GM10266 (cell line): Measurements from ENCODE around the gene PCSK6.
A peak's percentile ranks its signal among the peaks of the same experiment; 100 is the strongest.

Experiments used
- DNase-seq: peaks from one replicate; pipeline ENCODE4 v3.0.0; 2012; ENCODE audit errors: extremely low spot score
- TF ChIP-seq, protein P1 (sequence below): IDR thresholded peaks from 2 replicates; pipeline ENCODE4 v1.5.1; 2012; ENCODE audit warnings: mild to moderate bottlenecking, low read depth; ENCODE audit not compliant: control insufficient read depth, insufficient read depth; ENCODE audit errors: missing control alignments

PCSK6 gene

DNA sequence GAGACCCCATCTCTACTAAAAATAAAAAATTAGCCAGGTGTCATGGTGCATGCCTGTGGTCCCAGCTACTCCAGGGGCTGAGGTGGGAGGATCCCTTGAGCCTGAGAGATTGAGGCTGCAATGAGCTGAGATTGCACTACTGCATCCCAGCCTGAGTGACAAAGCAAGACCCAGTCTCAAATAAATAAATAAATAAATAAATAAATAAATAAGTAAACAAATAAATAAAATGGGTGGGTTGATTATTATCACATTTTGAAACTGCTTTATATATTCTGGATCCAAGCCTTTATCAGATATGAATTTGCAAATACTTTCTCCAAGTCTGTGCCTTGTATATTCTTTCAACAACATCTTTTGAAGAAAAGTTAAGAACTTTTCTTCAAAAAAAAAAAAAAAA, 22.2 kb upstream of the PCSK6 start:
- DNase-seq: no peak
- TF ChIP-seq, protein P1, sequence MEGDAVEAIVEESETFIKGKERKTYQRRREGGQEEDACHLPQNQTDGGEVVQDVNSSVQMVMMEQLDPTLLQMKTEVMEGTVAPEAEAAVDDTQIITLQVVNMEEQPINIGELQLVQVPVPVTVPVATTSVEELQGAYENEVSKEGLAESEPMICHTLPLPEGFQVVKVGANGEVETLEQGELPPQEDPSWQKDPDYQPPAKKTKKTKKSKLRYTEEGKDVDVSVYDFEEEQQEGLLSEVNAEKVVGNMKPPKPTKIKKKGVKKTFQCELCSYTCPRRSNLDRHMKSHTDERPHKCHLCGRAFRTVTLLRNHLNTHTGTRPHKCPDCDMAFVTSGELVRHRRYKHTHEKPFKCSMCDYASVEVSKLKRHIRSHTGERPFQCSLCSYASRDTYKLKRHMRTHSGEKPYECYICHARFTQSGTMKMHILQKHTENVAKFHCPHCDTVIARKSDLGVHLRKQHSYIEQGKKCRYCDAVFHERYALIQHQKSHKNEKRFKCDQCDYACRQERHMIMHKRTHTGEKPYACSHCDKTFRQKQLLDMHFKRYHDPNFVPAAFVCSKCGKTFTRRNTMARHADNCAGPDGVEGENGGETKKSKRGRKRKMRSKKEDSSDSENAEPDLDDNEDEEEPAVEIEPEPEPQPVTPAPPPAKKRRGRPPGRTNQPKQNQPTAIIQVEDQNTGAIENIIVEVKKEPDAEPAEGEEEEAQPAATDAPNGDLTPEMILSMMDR: no peak

DNA sequence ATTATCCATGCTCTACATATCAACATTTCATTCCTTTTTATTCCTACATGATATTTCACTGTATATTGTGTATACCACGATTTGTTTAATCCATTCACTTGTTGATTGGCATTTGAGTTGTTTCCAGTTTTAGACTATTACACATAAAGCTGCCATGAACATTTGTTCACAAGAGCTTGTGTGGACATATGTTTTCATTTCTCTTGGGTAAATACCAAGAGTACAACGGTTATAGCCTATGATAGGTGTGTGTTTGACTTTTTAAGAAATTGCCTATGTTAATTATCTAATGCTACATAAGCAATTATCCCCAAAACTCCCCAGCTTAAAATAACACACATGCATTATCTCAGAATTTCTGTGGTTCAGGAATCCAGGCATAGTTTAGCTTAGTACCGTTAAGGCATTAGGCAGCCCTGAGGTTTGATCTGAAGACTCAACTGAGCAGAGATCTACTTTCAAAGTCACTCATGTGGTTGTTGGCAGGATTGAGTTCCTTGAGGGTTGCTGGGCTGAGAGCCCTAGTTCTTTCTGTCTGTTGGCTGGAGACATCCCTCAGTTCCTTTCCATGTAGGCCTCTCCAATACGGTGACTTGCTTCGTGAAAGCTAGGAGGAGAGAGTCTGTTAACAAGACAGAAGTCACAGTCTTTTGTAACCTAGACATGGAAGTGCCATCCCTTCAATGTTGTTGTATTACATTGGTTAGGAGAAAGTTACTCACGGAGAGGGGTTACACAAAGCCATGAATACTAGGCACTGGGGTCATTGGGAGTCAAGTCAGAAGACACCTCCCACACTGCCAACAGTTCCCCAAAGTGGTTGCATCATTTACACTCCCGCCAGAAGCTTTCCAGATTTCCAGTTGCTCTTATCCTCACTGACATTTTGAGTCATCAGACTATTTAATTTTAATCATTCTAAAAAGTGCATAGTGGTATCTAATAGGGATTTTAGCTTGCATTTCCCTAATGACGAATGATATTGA, 21.0 kb upstream of the PCSK6 start:
- TF ChIP-seq, protein P1: no peak
- no peak for DNase-seq

DNA sequence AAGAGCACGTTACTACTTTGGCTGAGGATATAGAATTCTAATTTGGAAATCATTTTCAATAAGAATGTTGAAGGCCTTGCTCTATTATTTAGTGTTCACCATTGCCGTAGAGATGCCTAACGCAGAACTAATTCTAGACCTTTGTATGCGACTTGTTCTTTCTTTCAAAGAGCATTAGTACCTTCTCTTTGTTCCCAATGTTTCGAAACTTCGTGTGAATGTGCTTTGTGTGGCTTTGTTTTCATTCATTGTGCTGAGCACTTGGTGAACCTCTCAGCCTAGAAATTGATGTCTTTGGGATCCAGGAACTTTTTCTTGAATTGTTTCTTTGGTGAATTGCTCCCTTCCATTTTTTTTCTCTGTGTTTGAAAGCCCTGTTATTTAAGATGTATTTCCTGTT, 19.8 kb upstream of the PCSK6 start:
- DNase-seq: no peak
- TF ChIP-seq, protein P1: no peak

DNA sequence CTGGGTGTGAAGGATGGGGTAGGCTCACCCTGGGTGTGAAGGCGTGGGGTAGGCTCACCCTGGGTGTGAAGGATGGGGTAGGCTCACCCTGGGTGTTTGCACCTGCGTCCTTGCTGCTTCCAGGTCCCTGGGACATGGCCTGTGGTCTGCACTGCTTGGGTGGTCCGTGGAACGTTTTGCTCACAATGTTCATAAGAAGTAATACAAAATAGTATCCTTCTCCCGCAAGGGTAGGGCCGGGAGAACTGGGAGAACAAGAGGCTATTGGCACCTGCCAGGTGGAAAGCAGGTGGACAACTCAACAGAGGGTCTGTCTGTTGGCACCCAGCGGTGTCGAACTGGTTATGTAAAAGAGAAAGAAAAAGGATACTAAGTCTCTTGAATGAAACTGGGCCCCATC, 17.0 kb upstream of the PCSK6 start:
- TF ChIP-seq, protein P1: no peak
- DNase-seq: no peak

DNA sequence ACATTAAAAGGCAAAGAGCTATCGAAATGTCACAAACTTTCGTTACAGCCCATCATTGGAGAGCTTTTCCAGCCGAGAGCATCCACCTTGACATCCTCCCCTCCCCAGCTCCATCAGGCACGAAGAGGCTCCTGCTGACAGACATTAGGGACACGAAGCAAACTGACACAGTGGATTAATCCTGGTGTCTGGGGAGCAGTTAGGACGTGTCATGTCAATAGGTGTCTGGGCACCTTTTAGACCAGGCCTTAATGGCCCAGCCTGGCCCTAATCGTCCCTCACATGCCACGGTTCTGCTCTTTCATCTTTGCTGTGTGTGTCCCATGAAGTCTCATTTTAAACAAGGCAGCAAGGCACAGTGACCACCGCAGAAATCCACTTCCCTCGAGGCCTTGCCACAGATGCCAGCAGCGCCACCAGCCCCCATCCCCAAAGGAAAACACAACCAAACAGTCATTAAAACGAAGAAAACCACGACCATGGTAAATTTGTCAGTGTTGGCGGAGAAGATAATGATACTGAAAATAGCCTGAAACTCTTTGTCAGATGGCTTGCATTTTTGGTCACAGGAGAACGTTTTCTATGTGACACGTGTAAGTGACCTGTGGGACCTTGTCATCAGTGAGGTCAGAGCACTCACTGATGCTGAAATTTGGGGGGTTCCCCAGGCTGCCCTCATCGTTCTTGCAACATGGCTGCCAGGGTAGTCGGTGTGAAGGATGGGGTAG, 16.3 kb upstream of the PCSK6 start:
- TF ChIP-seq, protein P1: no peak
- peak; percentile 2 for DNase-seq

DNA sequence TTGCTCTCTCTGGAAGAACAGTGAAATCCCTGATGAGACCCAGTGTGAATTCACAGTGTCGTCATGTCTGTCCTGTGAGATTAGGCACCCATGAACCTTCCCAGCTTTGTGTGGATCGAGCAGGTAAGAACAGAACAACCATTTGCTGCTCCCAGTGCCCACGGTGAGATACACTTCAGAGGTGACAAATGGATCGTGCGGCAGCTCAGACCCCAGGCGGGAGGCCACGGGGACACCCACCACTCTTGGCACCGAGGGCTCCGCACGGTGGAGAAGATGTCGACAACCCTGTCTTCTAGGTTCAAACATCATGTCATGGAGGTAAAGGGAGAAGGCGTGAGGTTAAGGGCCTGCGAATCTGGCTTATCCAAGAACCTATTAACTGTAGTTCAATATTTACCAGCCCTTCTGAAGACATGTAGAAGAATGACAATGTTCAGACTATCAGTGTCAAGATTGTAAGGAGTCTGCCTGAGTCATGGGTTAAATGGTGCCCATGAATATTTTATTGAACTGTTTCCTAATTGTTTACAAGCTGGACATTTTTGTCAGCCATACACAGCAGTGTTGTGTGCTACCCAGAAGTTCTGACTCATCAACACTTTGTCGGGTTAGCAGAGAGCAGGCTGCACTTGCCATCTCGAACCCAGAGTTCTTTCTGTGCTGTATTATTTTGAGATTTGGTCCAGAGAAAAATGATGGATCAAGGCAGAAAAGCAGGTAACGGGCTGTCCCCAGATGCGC, 15.5 kb upstream of the PCSK6 start:
- TF ChIP-seq, protein P1: no peak
- no peak for DNase-seq
